Measurements from ENCODE around the gene ACCSL. TPM values are rescaled to one million over a fixed set of nuclear protein-coding genes. Genes with fewer than 3 reads are reported as not detected.

Gene ACCSL
- total RNA-seq, 1 donor from 2014 or later, result not detected

DNA sequence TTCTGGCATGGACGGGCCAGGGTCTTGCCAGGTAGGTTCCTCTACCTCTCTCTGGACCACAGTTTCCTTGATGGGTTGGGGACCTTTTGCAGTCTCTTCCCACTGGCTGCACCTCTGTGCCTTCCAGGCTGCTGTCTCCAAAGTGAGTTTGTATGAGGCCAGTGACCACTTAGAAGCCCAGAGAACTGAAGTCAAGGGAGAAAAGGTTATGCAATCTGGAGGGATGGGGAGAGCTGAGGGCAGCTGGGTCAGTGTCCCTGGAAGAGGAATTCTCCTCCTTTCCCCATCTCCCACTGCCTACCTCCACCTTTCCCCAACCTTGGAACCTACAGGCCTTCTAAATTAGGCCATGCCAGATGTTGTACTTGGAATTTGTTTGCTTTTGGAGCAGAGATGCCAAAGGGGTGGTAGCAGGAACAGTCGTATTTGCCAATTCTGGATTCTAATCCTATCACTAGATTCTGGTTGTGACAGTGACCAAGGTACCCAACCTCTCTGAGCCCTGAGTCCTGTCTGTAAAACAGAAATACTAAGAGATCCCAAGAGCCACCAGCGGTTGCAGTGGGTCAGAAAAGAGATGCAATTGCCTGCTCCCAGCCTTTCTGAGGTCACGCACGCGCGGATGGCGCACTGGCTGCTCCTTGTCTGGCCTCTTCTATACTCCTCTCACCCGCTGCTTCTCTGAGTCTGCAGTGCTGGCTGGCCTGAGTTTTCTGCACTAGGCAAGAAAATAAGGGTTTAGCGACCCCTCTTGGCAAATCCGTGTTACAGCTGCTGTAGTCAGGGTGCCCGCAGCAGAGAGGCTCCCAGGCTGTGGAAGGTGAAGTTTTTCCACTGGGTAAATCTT lies 10.7 kb upstream of the ACCSL start:
- Histone ChIP-seq H3K9me3 (ENCODE audit: low read depth) (no peaks in the 10 kb centered on the region), H3K9ac (no peak overlapping the region), H3K27ac (no peak overlapping the region), H3K36me3 (no peaks in the 10 kb centered on the region), H3K27me3 (no peaks in the 10 kb centered on the region), H3K4me2 (no peak overlapping the region), H3K4me1 (peaks cover 11% of the 10 kb centered on the region), H3K4me3 (no peak overlapping the region), H3F3A (ENCODE audit: low read depth) (no peaks in the 10 kb centered on the region), H2AFZ (replicated peaks) (peak overlapping the region; percentile 48), H3K79me2 (ENCODE audit: low read depth) (no peaks in the 10 kb centered on the region), H4K20me1 (ENCODE audit: low read depth) (no peaks in the 10 kb centered on the region)
- DNase-seq (ENCODE audit: low spot score), result peak; percentile 94
- Mint-ChIP-seq H3K9me3 (no peaks in the 10 kb centered on the region), H3K27me3 (ENCODE audit: insufficient read depth, low read depth) (peaks cover 3% of the 10 kb centered on the region), H3K27ac (no peak overlapping the region), H3K4me1 (peaks cover 18% of the 10 kb centered on the region), H3K4me3 (no peak overlapping the region), H3K36me3 (no peaks in the 10 kb centered on the region)
- TF ChIP-seq EZH2phosphoT487 (IDR thresholded peaks at IDR 0.05), result no peak
- TF ChIP-seq, protein P1, sequence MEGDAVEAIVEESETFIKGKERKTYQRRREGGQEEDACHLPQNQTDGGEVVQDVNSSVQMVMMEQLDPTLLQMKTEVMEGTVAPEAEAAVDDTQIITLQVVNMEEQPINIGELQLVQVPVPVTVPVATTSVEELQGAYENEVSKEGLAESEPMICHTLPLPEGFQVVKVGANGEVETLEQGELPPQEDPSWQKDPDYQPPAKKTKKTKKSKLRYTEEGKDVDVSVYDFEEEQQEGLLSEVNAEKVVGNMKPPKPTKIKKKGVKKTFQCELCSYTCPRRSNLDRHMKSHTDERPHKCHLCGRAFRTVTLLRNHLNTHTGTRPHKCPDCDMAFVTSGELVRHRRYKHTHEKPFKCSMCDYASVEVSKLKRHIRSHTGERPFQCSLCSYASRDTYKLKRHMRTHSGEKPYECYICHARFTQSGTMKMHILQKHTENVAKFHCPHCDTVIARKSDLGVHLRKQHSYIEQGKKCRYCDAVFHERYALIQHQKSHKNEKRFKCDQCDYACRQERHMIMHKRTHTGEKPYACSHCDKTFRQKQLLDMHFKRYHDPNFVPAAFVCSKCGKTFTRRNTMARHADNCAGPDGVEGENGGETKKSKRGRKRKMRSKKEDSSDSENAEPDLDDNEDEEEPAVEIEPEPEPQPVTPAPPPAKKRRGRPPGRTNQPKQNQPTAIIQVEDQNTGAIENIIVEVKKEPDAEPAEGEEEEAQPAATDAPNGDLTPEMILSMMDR (IDR thresholded peaks at IDR 0.05), result peak; percentile 95
- peak; percentile 18 for TF ChIP-seq EZH2 (IDR thresholded peaks at IDR 0.05)

DNA sequence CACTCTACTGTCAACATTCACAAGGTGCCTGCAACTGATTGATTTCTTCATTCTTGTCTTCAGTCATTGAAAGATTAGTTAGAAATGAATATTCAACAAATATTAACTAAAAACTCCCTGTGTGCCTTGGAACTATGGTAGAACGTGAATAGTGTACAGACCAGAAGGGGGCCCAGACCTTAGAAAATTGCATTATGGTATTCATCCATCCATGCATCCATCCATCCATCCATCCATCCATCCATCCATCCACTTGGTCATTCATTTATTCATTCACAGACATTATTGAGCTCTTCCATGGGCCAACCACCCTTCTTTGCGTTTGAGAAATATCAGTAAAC lies 10.2 kb upstream of the ACCSL start:
- Histone ChIP-seq H3F3A (ENCODE audit: low read depth) (no peaks in the 10 kb centered on the region), H3K4me2 (no peak overlapping the region), H3K4me3 (no peak overlapping the region), H3K9me3 (ENCODE audit: low read depth) (no peaks in the 10 kb centered on the region), H3K36me3 (no peaks in the 10 kb centered on the region), H3K9ac (no peak overlapping the region), H3K79me2 (ENCODE audit: low read depth) (no peaks in the 10 kb centered on the region), H2AFZ (replicated peaks) (no peak overlapping the region), H3K4me1 (peaks cover 7% of the 10 kb centered on the region), H3K27me3 (no peaks in the 10 kb centered on the region), H3K27ac (no peak overlapping the region), H4K20me1 (ENCODE audit: low read depth) (no peaks in the 10 kb centered on the region)
- peaks cover 14% of the 10 kb centered on the region for H3K4me1 Mint-ChIP-seq
- H3K4me3 Mint-ChIP-seq, result no peak overlapping the region
- H3K9me3 Mint-ChIP-seq, result no peaks in the 10 kb centered on the region
- no peaks in the 10 kb centered on the region for H3K27me3 Mint-ChIP-seq (ENCODE audit: insufficient read depth, low read depth)
- TF ChIP-seq EZH2 (IDR thresholded peaks at IDR 0.05), result peak; percentile 20
- TF ChIP-seq EZH2phosphoT487 (IDR thresholded peaks at IDR 0.05), result no peak
- TF ChIP-seq, protein P1 (IDR thresholded peaks at IDR 0.05), result peak; percentile 0
- DNase-seq (ENCODE audit: low spot score), result no peak
- H3K36me3 Mint-ChIP-seq, result no peaks in the 10 kb centered on the region
- H3K27ac Mint-ChIP-seq, result no peak overlapping the region

DNA sequence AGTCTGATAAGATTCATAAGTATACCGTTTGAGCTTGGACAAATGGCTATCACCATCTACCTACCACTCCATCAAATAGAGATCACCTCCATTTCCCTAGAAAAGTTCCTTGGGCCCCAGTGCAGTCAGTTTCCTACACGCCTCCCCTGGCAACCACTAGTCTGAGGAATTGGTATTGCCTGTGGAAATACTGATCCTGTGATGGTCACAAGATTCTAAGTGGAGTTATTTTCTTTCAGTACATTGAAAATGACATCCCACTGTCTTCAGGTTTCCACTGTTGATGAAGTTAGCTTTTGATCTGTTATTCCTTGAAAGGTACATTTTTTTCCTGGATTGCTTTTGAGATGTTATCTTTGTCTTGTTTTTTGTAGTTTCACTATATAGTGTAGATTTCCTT lies 4.6 kb upstream of the ACCSL start:
- H2AFZ ChIP-seq (replicated peaks), result no peak overlapping the region
- H3K36me3 ChIP-seq, result no peaks in the 10 kb centered on the region
- no peak overlapping the region for H3K4me2 ChIP-seq
- H3K9me3 ChIP-seq (ENCODE audit: low read depth), result no peaks in the 10 kb centered on the region
- H4K20me1 ChIP-seq (ENCODE audit: low read depth), result no peaks in the 10 kb centered on the region
- Mint-ChIP-seq H3K4me1 (no peaks in the 10 kb centered on the region), H3K36me3 (no peaks in the 10 kb centered on the region), H3K27ac (no peak overlapping the region), H3K9me3 (no peaks in the 10 kb centered on the region), H3K27me3 (ENCODE audit: insufficient read depth, low read depth) (no peaks in the 10 kb centered on the region), H3K4me3 (no peak overlapping the region)
- no peaks in the 10 kb centered on the region for H3F3A ChIP-seq (ENCODE audit: low read depth)
- H3K4me3 ChIP-seq, result no peak overlapping the region
- no peaks in the 10 kb centered on the region for H3K79me2 ChIP-seq (ENCODE audit: low read depth)
- peaks cover 11% of the 10 kb centered on the region for H3K27me3 ChIP-seq
- no peak overlapping the region for H3K9ac ChIP-seq
- TF ChIP-seq EZH2 (IDR thresholded peaks at IDR 0.05) (no peak), EZH2phosphoT487 (IDR thresholded peaks at IDR 0.05) (no peak)
- TF ChIP-seq, protein P1 (IDR thresholded peaks at IDR 0.05), result no peak
- no peaks in the 10 kb centered on the region for H3K4me1 ChIP-seq
- H3K27ac ChIP-seq, result no peak overlapping the region
- no peak for DNase-seq (ENCODE audit: low spot score)

Data from neural progenitor cell (in vitro differentiated cells).